Measurements from ENCODE around the gene PROCR. TPM values are rescaled to one million over a fixed set of nuclear protein-coding genes. Genes with fewer than 3 reads are reported as not detected.
"Not testable (repeated sequence)": the region's sequence is repeated elsewhere in the genome, so short reads cannot be mapped to it uniquely, and the experiment has no call there.

Gene PROCR
- polyA plus RNA-seq, 1 donor from 2014 or later: 0.30 TPM

GRCh38 chr20:35181731-35182130 is 9.9 kb downstream of the PROCR start:
- no peak overlapping the region for H2AFZ ChIP-seq (ENCODE audit: low read depth, low read length)
- H3K9me3 ChIP-seq (ENCODE audit: low read length): no peaks in the 10 kb centered on the region
- no peaks in the 10 kb centered on the region for H4K20me1 ChIP-seq (ENCODE audit: insufficient read depth)
- no peak overlapping the region for H3K9ac ChIP-seq (ENCODE audit: low read length)
- H3K36me3 ChIP-seq (ENCODE audit: insufficient read depth, low read length): no peaks in the 10 kb centered on the region
- H3K27me3 ChIP-seq (ENCODE audit: insufficient read depth, low read depth, low read length): no peaks in the 10 kb centered on the region
- H3F3A ChIP-seq (ENCODE audit: insufficient read depth, low read length, poor library complexity, severe bottlenecking): no peaks in the 10 kb centered on the region
- H3K9me2 ChIP-seq (ENCODE audit: insufficient read depth, low read length): no peaks in the 10 kb centered on the region
- H3K4me2 ChIP-seq (ENCODE audit: low read length): no peak overlapping the region
- no peak for TF ChIP-seq CTCF (IDR thresholded peaks at IDR 0.05; ENCODE audit: poor library complexity, severe bottlenecking)
- no peak for TF ChIP-seq EZH2 (IDR thresholded peaks at IDR 0.05; ENCODE audit: borderline replicate concordance, insufficient read depth, low read length, poor library complexity, severe bottlenecking)
- TF ChIP-seq SMC3 (conservative IDR thresholded peaks at IDR 0.05; ENCODE audit: poor library complexity): no peak
- no peak for TF ChIP-seq RAD21 (conservative IDR thresholded peaks at IDR 0.05)
- no peak for TF ChIP-seq MXI1 (conservative IDR thresholded peaks at IDR 0.05; ENCODE audit: poor library complexity, severe bottlenecking)
- TF ChIP-seq POLR2AphosphoS5 (IDR thresholded peaks at IDR 0.05): no peak
- TF ChIP-seq TAF1 (IDR thresholded peaks at IDR 0.05; ENCODE audit: low read depth): no peak
- TF ChIP-seq REST (IDR thresholded peaks at IDR 0.05; ENCODE audit: borderline replicate concordance): no peak
- TF ChIP-seq EP300 (conservative IDR thresholded peaks at IDR 0.05; ENCODE audit: poor library complexity, severe bottlenecking): no peak
- H3K79me2 ChIP-seq (replicated peaks; ENCODE audit: insufficient read depth, low read length): no peaks in the 10 kb centered on the region
- H3K4me3 ChIP-seq (ENCODE audit: low read length): no peak overlapping the region
- no peak overlapping the region for H3K27ac ChIP-seq (ENCODE audit: low read length)

GRCh38 chr20:35186691-35187289 is 14.9 kb downstream of the PROCR start:
- not testable (repeated sequence) for H3K79me2 ChIP-seq (replicated peaks; ENCODE audit: insufficient read depth, low read length); H3K9me2 ChIP-seq (ENCODE audit: insufficient read depth, low read length); H2AFZ ChIP-seq (ENCODE audit: low read depth, low read length); H3K27me3 ChIP-seq (ENCODE audit: insufficient read depth, low read depth, low read length); H3K36me3 ChIP-seq (ENCODE audit: insufficient read depth, low read length); H3K4me2 ChIP-seq (ENCODE audit: low read length); H3K4me3 ChIP-seq (ENCODE audit: low read length); H3K9ac ChIP-seq (ENCODE audit: low read length); H4K20me1 ChIP-seq (ENCODE audit: insufficient read depth); H3K27ac ChIP-seq (ENCODE audit: low read length); H3K9me3 ChIP-seq (ENCODE audit: low read length); H3F3A ChIP-seq (ENCODE audit: insufficient read depth, low read length, poor library complexity, severe bottlenecking)

Measured in neural cell (in vitro differentiated cells).